Tibial artery (tissue), 4 donors: ENCODE measurements around the gene TPST1.
"Not testable (repeated sequence)": the region's sequence is repeated elsewhere in the genome, so short reads cannot be mapped to it uniquely, and the experiment has no call there.

Source experiments
- DNase-seq, 2 donors: peaks; one replicate each; pipeline ENCODE4 v3.0.0-alpha.2; 2019
- H3K27ac ChIP-seq, 2 donors: fragments of 200-600 bp; sonication (generic) in 1 of 2; 1 replicate in 1 of 2; 2 replicates in 1 of 2; pipeline ENCODE4 v1.5.1; 2018 to 2019; ENCODE audit warnings: mild to moderate bottlenecking in 1 of 2
- H3K27me3 ChIP-seq, 2 donors: fragments of 200-600 bp; sonication (generic) in 1 of 2; one replicate each; pipeline versions ENCODE4 v1.5.1 to v1.6.0; 2016 to 2019
- H3K36me3 ChIP-seq, 3 donors: fragments of 200-600 bp; sonication (generic) in 2 of 3; one replicate each; pipeline ENCODE4 v1.5.1; 2016 to 2019; ENCODE audit warnings: mild to moderate bottlenecking in 2 of 3
- H3K4me1 ChIP-seq, 4 donors: fragments of 200-600 bp; sonication (generic) in 2 of 4; 1 replicate in 3 of 4; 2 replicates in 1 of 4; pipeline ENCODE4 v1.5.1; 2016 to 2019
- H3K4me3 ChIP-seq, 2 donors: fragments of 200-600 bp; sonication (generic) in 1 of 2; 1 replicate in 1 of 2; 2 replicates in 1 of 2; pipeline ENCODE4 v1.5.1; 2018 to 2019; ENCODE audit warnings: mild to moderate bottlenecking in 2 of 2
- H3K9me3 ChIP-seq, 3 donors: fragments of 200-600 bp; sonication (generic) in 1 of 3; one replicate each; pipeline ENCODE4 v1.5.1; 2016 to 2019
- intact Hi-C: fragments of 100-400 bp; cut with DNase I; formaldehyde crosslinking; loops from one replicate; pipeline ENCODE4 v1.15.0; 2023; ENCODE audit warnings: low total_unique reads
- TF ChIP-seq, protein P1 (sequence below), 2 experiments: fragments of 200-600 bp in 1 of 2; fragments of 450-650 bp in 1 of 2; IDR thresholded peaks; one replicate each; pipeline ENCODE4 v1.5.1; 2017 to 2019; ENCODE audit warnings: antibody characterized with exemption in 2 of 2, mild to moderate bottlenecking in 1 of 2, moderate library complexity in 1 of 2

TPST1 gene

DNA sequence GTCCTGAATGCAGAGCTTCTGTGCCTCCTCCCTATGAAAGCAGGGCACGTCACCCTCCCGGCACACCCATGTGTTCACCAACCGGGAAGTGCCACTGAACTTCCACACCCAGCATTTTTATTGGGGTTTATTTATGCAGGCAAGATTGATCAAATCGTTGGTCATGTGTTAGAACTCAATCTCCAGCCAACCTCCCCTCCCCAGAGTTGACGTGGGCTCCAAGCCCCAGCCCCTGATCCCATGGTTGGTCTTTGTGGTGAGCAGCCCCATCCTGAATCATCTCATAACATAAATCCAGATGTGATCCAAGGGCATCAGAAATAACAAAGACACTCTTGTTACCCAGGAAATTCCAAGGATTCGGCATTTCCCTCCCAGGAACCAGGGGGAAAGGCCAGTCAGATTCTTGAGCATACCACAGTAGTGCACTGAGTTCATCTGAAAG is 151.2 kb downstream of the TPST1 start:
- intact Hi-C loops: no loop called here
- DNase-seq: no peak

DNA sequence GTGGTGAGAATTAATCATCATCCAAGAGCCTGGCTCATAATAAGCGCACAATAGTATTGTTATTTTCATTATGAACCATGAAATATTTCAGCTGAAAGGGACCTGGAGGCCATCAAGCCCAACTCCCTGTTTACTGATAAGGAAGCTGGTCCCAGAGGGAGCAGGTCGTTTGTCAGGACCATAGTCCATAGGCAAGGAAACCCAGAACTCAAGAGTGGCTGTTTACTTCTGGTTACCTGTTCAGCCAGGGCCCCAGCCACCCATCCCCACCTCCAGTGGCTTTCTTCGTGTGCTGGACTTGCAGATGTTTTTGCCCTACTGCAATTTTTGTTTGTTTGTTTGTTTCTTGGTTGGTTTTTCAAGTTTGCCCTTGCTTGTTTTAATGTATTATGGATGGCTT is 152.0 kb downstream of the TPST1 start:
- Histone ChIP-seq H3K4me3 (no peak overlapping the region), H3K27ac (no peak overlapping the region), H3K36me3 (peaks cover 0 to 3% (median 0%) of the 10 kb centered on the region in 3 donors), H3K4me1 (peaks cover 0 to 3% (median 0%) of the 10 kb centered on the region in 4 donors), H3K9me3 (no peaks in the 10 kb centered on the region), H3K27me3 (no peaks in the 10 kb centered on the region)
- intact Hi-C loops: no loop called here
- no peak for DNase-seq
- TF ChIP-seq, protein P1, sequence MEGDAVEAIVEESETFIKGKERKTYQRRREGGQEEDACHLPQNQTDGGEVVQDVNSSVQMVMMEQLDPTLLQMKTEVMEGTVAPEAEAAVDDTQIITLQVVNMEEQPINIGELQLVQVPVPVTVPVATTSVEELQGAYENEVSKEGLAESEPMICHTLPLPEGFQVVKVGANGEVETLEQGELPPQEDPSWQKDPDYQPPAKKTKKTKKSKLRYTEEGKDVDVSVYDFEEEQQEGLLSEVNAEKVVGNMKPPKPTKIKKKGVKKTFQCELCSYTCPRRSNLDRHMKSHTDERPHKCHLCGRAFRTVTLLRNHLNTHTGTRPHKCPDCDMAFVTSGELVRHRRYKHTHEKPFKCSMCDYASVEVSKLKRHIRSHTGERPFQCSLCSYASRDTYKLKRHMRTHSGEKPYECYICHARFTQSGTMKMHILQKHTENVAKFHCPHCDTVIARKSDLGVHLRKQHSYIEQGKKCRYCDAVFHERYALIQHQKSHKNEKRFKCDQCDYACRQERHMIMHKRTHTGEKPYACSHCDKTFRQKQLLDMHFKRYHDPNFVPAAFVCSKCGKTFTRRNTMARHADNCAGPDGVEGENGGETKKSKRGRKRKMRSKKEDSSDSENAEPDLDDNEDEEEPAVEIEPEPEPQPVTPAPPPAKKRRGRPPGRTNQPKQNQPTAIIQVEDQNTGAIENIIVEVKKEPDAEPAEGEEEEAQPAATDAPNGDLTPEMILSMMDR (IDR thresholded peaks at IDR 0.05): no peak

More for the DNA sequence above, 151.2 kb downstream of the TPST1 start:
- H3K36me3 ChIP-seq: peaks cover 0 to 3% (median 0%) of the 10 kb centered on the region in 3 donors
- no peak overlapping the region for H3K27ac ChIP-seq
- H3K9me3 ChIP-seq: no peaks in the 10 kb centered on the region
- H3K4me3 ChIP-seq: no peak overlapping the region
- H3K4me1 ChIP-seq: peaks cover 0 to 5% (median 0%) of the 10 kb centered on the region in 4 donors
- TF ChIP-seq, protein P1 (IDR thresholded peaks at IDR 0.05): no peak
- H3K27me3 ChIP-seq: no peaks in the 10 kb centered on the region

DNA sequence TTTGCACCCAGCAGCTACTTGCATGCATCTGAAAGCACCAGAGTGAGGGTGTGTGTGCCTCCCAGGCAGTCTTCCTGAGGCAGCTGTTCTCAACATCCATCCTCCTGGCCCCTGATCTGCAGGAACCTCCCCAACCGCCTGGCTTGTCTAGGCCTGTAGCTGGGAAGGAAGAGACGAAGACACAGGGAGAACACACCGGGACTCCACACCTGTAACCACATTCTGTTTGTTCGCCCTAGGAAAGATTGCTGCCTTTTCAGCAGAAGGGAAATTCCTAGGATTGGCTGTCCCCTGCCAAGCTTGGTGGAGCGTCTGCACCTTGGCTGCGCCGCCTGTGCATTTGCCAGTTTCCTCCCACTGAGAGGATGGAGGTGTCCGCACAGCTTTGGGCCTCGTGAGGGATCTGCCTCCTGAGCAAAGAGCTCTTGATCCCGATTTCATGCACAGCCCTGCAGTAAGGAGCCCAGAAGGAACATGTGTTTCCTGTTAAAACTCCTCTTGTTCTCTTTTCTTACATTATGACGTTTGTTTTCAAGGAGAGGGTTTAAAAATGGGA is 154.6 kb downstream of the TPST1 start:
- Histone ChIP-seq H3K9me3 (no peaks in the 10 kb centered on the region), H3K36me3 (peaks cover 0 to 3% (median 0%) of the 10 kb centered on the region in 3 donors), H3K4me1 (no peaks in the 10 kb centered on the region), H3K4me3 (no peak overlapping the region), H3K27me3 (no peaks in the 10 kb centered on the region), H3K27ac (no peak overlapping the region)
- peak in 1 of 2 donors; percentile 43 for DNase-seq
- intact Hi-C loops: no loop called here
- TF ChIP-seq, protein P1 (IDR thresholded peaks at IDR 0.05): no peak

- intact Hi-C loops: no loop called here
- Histone ChIP-seq H3K9me3 (no peaks in the 10 kb centered on the region), H3K27me3 (no peaks in the 10 kb centered on the region), H3K36me3 (peaks cover 0 to 3% (median 0%) of the 10 kb centered on the region in 3 donors), H3K4me1 (no peaks in the 10 kb centered on the region), H3K4me3 (no peak overlapping the region), H3K27ac (no peak overlapping the region)
- TF ChIP-seq, protein P1 (IDR thresholded peaks at IDR 0.05): no peak
- no peak for DNase-seq
Observed at GRCh38 chr7:66362136-66362535, 157.0 kb downstream of the TPST1 start.

DNA sequence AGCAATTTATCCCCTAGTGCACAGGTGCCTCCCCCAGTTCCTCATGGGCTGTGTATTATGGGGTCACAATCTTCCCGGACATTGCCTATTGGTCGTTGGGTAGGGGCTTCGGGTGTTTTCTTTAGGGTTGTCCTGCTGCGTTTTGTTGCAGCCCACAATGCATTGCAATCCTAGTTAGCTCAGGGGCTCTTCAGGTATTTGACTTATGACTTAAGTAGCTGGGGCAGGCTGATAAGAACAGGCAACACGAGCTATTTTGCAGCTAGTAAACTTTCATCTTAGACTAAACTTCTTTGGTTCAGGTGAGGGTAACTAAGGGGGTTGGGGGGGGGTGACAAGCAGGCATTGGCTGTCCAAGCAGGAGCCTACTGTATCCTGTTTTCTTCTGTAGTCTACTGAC is 158.5 kb downstream of the TPST1 start:
- no peaks in the 10 kb centered on the region for H3K27me3 ChIP-seq
- no peaks in the 10 kb centered on the region for H3K4me1 ChIP-seq
- peaks cover 0 to 3% (median 0%) of the 10 kb centered on the region in 3 donors for H3K36me3 ChIP-seq
- H3K9me3 ChIP-seq: no peaks in the 10 kb centered on the region
- TF ChIP-seq, protein P1 (IDR thresholded peaks at IDR 0.05): no peak
- no peak overlapping the region for H3K4me3 ChIP-seq
- intact Hi-C loops: no loop called here
- no peak overlapping the region for H3K27ac ChIP-seq
- DNase-seq: no peak

DNA sequence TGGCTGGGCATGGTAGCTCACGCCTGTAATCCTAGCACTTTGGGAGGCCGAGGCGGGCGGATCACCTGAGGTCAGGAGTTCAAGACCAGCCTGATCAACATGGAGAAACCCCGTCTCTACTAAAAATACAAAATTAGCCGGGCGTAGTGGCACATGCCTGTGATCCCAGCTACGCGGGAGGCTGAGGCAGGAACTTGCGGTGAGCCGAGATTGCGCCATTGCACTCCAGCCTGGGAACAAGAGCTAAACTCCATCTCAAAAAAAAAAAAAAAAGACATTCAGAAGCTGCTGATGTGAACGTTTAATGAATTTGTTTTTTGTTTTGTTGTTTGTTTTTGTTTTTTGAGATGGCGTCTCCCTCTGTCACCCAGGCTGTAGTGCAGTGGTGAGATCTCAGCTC is 159.9 kb downstream of the TPST1 start:
- H3K4me1 ChIP-seq, H3K36me3 ChIP-seq, H3K9me3 ChIP-seq, H3K27me3 ChIP-seq, H3K27ac ChIP-seq, H3K4me3 ChIP-seq, intact Hi-C loops, DNase-seq: not testable (repeated sequence)
